Epithelial cell of prostate (primary cell): ENCODE data around the gene GRXCR2.
A peak's percentile ranks its signal among the peaks of the same experiment; 100 is the strongest.
"Not testable (repeated sequence)": the region's sequence is repeated elsewhere in the genome, so short reads cannot be mapped to it uniquely, and the experiment has no call there.

Experiments used
- DNase-seq: peaks from one replicate; pipeline ENCODE4 v3.0.0-alpha.2; 2011; ENCODE audit warnings: low read depth, low spot score
- H3K27ac ChIP-seq: fragments of 450-650 bp; 2 replicates; pipeline ENCODE4 v1.5.1; 2017; ENCODE audit warnings: mild to moderate bottlenecking

Gene GRXCR2

DNA sequence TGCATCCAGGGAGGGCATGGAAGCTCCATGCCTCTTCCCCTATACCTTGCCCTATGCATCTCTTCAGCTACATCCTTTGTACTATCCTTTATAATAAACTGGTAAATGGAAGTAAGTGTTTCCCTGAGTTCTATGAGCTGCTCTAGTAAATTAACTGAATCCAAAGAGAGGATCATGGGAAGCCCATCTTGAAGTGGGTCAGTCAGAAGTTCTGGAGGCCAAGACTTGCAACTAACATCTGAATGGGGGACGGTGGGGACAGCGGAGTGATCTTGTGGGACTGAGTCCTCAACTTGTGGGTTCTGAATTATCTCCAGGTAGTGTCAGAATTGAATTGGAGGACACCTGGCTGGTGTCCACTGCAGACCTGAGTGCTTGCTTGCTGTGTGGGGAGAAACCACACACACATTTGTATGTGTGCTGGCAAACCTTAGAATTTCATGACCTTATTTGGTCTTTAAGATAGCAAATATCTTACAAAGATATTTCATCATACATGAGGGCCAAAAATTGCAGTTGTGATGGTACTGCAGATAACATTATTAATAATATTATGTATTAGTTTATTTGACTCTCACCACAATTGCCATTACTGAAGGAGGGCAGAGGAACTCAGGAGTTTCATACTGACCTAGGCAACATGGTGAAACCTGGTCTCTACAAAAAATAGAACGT lies 32.2 kb downstream of the GRXCR2 start:
- no peak overlapping the region for H3K27ac ChIP-seq
- DNase-seq = no peak

- DNase-seq = no peak
- no peak overlapping the region for H3K27ac ChIP-seq
These were observed 34.5 kb downstream of the GRXCR2 start for GRCh38 chr5:145838276-145838675.

GRCh38 chr5:145836241-145836640 lies 36.6 kb downstream of the GRXCR2 start:
- not testable (repeated sequence) for H3K27ac ChIP-seq, DNase-seq

- H3K27ac ChIP-seq = peak overlapping the region; percentile 50
- DNase-seq = no peak
These were observed 37.0 kb downstream of the GRXCR2 start for GRCh38 chr5:145835848-145836239.

GRCh38 chr5:145834917-145835847 lies 37.6 kb downstream of the GRXCR2 start, which contains the start of gene PRELID2:
TSS of gene PRELID2 (minus strand) at chr5:145835342. CDS start at chr5:145835251, 91 bp downstream.
- DNase-seq = no peak
- H3K27ac ChIP-seq = peak within 1 kb of the TSS; percentile 50

DNA sequence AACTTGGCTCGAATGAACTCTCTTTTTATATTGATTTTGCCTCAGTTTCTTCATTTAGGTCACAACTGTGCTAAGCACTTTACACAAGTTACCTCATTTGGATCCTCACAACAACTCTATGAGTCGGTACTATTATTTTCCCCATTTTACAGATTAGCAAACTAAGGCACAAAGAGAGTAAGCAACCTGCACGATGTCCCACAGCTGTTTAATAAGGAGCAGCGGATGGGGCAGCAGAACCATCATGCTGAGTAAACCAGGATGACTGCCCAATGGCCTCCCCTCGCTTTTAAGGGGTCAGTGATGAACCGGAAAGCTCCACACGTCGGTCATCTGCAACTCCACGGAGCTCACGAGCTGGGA lies 38.3 kb downstream of the GRXCR2 start:
- no peak overlapping the region for H3K27ac ChIP-seq

DNA sequence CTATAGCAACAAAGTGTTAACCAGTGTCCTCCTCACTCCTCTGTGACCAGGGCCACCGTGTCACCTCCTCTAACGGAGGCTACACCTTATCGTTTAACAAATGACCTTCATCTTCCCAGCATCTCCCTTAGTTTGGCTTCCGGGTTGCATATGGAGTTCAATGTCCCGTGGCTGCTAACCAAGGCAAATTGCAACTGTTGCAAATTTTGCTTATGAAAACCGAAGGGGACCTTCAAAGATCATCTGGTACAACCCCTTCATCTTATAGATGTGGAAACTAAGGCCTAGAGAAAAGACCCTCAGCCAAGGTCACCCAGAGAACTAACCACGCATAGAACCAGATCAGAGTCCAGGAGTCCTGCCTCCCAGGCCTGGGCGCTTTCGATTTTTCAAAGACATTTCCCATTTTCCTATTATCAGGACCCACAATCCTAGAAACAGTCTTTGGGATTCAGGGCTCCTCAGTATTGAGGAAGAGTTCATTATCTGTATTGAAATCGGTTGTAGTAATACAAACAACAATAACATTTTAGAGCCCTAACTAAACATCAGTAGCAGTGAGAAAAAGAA lies 39.1 kb downstream of the GRXCR2 start:
- DNase-seq = no peak
- H3K27ac ChIP-seq = no peak overlapping the region

More for the DNA sequence above, 38.3 kb downstream of the GRXCR2 start:
- DNase-seq = no peak

GRCh38 chr5:145830594-145830993 lies 42.2 kb downstream of the GRXCR2 start:
- DNase-seq = no peak

GRCh38 chr5:145829708-145830361 lies 43.0 kb downstream of the GRXCR2 start:
- no peak for DNase-seq

More at GRCh38 chr5:145830594-145830993, 42.2 kb downstream of the GRXCR2 start:
- no peak overlapping the region for H3K27ac ChIP-seq

GRCh38 chr5:145826895-145827674 lies 45.7 kb downstream of the GRXCR2 start:
- H3K27ac ChIP-seq = no peak overlapping the region
- DNase-seq = no peak

More at GRCh38 chr5:145829708-145830361, 43.0 kb downstream of the GRXCR2 start:
- H3K27ac ChIP-seq = no peak overlapping the region

GRCh38 chr5:145825751-145826180 lies 47.0 kb downstream of the GRXCR2 start:
- no peak overlapping the region for H3K27ac ChIP-seq
- DNase-seq = no peak

DNA sequence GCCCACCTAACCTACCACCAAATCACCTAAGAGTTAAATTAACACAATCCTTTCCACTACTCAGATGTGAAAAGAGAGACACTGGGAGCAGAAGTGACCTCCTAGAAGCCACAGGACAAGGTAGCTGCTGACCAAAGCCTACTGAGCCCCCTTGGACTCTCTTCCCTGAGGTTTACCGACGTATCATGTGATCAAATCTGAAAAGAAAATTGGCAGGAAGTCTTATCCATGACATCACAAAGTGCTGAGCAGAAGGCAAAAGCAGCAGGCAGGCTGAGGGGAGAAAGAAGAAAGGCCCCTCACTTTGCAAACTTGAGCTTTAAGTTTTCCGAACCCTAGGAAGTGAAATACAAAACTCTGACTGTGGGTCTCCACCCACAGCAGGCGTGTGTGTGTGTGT lies 48.8 kb downstream of the GRXCR2 start:
- no peak for DNase-seq

GRCh38 chr5:145818604-145819003 lies 54.2 kb downstream of the GRXCR2 start:
- H3K27ac ChIP-seq = no peak overlapping the region
- no peak for DNase-seq

More for the DNA sequence above, 48.8 kb downstream of the GRXCR2 start:
- no peak overlapping the region for H3K27ac ChIP-seq

GRCh38 chr5:145812877-145813276 lies 59.9 kb downstream of the GRXCR2 start:
- no peak for DNase-seq
- no peak overlapping the region for H3K27ac ChIP-seq

DNA sequence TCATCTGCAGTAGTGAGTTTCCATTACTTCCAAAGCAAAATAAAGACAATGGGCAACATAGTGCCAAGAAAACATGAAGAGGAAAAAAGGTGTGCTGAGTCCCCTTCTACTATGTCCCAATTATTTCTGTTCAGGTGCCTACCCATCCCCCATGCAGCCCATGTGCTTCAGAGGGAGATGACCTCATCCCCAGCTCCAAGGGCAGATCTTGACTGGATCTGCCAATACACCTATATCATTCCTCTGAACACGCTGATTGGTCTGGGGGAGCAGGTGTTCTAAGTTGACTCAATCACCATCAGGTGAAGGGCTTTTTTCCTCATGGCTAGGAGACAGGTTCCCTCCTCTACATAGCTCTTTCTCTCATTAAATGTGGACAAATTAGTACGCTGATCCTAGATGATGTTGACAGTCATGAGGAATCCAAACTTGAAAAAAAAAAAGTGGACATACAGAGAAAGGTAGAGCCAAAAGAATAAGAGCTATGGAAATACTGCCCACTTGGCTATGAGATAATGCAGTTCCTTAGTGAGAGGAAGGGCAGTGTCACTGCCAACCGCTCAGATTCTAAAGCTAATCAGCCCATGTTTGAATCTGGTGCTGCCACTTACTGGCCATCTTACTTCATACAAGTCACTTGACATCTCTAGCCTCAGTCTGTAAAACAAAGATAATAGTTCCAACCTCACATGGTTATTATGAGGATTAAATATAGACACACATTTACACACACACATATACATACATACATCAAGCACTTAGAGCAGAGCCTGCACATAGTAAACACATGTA lies 60.8 kb downstream of the GRXCR2 start:
- no peak for DNase-seq
- H3K27ac ChIP-seq = no peak overlapping the region
